PC-3 (cell line): ENCODE data around the gene NR1I3. TPM values are rescaled to one million over a fixed set of nuclear protein-coding genes. Genes with fewer than 3 reads are reported as not detected.

ENCODE experiments used
- ATAC-seq: fragments of 200-7000 bp; cut with Tn5 transposase; 2 replicates; pipeline ENCODE4 v1.9.1; 2020; ENCODE audit warnings: mild to moderate bottlenecking, moderate library complexity
- BruUV-seq: library from RNA; stranded (reverse); fragments of 400-500 nt; replicated peaks from 2 replicates; lab custom pipeline; 2021; lab: Mats Ljungman, UMichigan
- CTCF ChIA-PET: fragments of 300-600 bp; sonication (Branson Sonifier 250); formaldehyde crosslinking; loops from one replicate; lab custom pipeline; 2022; ENCODE audit warnings: antibody characterized with exemption; lab: Charles Lee
- POLR2A ChIA-PET: fragments of 300-600 bp; sonication (Branson Sonifier 250); formaldehyde crosslinking; loops from one replicate; lab custom pipeline; 2022; ENCODE audit warnings: antibody characterized with exemption; ENCODE audit not compliant: unreplicated experiment; lab: Charles Lee
- DNase-seq: peaks from one replicate; pipeline ENCODE4 v3.0.0-alpha.2; 2015
- H2AFZ ChIP-seq: fragments of 300-600 bp; sonication (generic); 2 replicates; pipeline ENCODE4 v1.6.0; 2016; ENCODE audit warnings: antibody characterized with exemption, low read length
- H3F3A ChIP-seq: fragments of 300-600 bp; sonication (generic); one replicate; pipeline ENCODE4 v1.6.0; 2017; ENCODE audit warnings: antibody characterized with exemption, low read length, control low read depth, mild to moderate bottlenecking; ENCODE audit not compliant: unreplicated experiment
- H3K27ac ChIP-seq: fragments of 300-600 bp; sonication (generic); 2 replicates; pipeline ENCODE4 v1.5.1; 2016; ENCODE audit warnings: mild to moderate bottlenecking, low read length
- H3K27me3 ChIP-seq: fragments of 300-600 bp; sonication (generic); 2 replicates; pipeline ENCODE4 v1.6.1; 2016; ENCODE audit warnings: low read length, mixed read lengths
- H3K36me3 ChIP-seq: fragments of 300-600 bp; sonication (generic); 2 replicates; pipeline ENCODE4 v1.6.1; 2016; ENCODE audit warnings: low read depth, mixed run types, low read length, mixed read lengths
- H3K4me1 ChIP-seq: fragments of 300-600 bp; sonication (generic); 2 replicates; pipeline ENCODE4 v1.5.1; 2016; ENCODE audit warnings: low read length; ENCODE audit not compliant: insufficient read depth
- H3K4me2 ChIP-seq: fragments of 300-600 bp; sonication (generic); 2 replicates; pipeline ENCODE4 v1.6.0; 2016; ENCODE audit warnings: low read length
- H3K4me3 ChIP-seq: fragments of 300-600 bp; sonication (generic); 2 replicates; pipeline ENCODE4 v1.5.1; 2016; ENCODE audit warnings: mild to moderate bottlenecking, low read length, mixed read lengths
- H3K79me2 ChIP-seq: fragments of 300-600 bp; sonication (generic); 2 replicates; pipeline ENCODE4 v1.6.1; 2017; ENCODE audit warnings: low read length, mixed read lengths
- H3K9ac ChIP-seq: fragments of 300-600 bp; sonication (generic); 2 replicates; pipeline ENCODE4 v1.6.0; 2016; ENCODE audit warnings: mild to moderate bottlenecking, low read length
- H3K9me2 ChIP-seq: fragments of 300-600 bp; sonication (generic); replicated peaks from 2 replicates; pipeline ENCODE4 v1.6.1; 2016; ENCODE audit warnings: mixed run types, low read length, mixed read lengths
- H3K9me3 ChIP-seq: fragments of 300-600 bp; sonication (generic); 2 replicates; pipeline ENCODE4 v1.6.1; 2016; ENCODE audit warnings: low read length, mixed read lengths
- H4K20me1 ChIP-seq: fragments of 300-600 bp; sonication (generic); 2 replicates; pipeline ENCODE4 v1.6.1; 2016; ENCODE audit warnings: low read length, mixed read lengths
- EZH2 ChIP-seq: fragments of 300-600 bp; sonication (generic); IDR thresholded peaks from one replicate; pipeline ENCODE4 v1.6.1; 2017; ENCODE audit warnings: antibody characterized with exemption, mild to moderate bottlenecking, low read length; ENCODE audit not compliant: unreplicated experiment
- EZH2phosphoT487 ChIP-seq: fragments of 300-600 bp; sonication (generic); IDR thresholded peaks from 2 replicates; pipeline ENCODE4 v1.6.1; 2018; ENCODE audit warnings: mild to moderate bottlenecking, antibody characterized with exemption, low read length, borderline replicate concordance
- intact Hi-C: fragments of 100-400 bp; cut with micrococcal nuclease; formaldehyde crosslinking; loops from 2 replicates; pipeline ENCODE4 v1.9.0; 2023
- total RNA-seq: library from RNA; depleted of rRNA; stranded (reverse); fragments of >200 nt; gene quantifications from 2 replicates; pipeline ENCODE4 v1.2.3, GENCODE V29; 2014
- TF ChIP-seq, protein P1 (sequence below): fragments of 300-600 bp; sonication (generic); conservative IDR thresholded peaks from 2 replicates; pipeline ENCODE4 v1.5.1; 2017; ENCODE audit warnings: antibody characterized with exemption, low read depth, mild to moderate bottlenecking, low read length

The NR1I3 gene
- total RNA-seq, 1 experiment from 2014 or later, result not detected

DNA sequence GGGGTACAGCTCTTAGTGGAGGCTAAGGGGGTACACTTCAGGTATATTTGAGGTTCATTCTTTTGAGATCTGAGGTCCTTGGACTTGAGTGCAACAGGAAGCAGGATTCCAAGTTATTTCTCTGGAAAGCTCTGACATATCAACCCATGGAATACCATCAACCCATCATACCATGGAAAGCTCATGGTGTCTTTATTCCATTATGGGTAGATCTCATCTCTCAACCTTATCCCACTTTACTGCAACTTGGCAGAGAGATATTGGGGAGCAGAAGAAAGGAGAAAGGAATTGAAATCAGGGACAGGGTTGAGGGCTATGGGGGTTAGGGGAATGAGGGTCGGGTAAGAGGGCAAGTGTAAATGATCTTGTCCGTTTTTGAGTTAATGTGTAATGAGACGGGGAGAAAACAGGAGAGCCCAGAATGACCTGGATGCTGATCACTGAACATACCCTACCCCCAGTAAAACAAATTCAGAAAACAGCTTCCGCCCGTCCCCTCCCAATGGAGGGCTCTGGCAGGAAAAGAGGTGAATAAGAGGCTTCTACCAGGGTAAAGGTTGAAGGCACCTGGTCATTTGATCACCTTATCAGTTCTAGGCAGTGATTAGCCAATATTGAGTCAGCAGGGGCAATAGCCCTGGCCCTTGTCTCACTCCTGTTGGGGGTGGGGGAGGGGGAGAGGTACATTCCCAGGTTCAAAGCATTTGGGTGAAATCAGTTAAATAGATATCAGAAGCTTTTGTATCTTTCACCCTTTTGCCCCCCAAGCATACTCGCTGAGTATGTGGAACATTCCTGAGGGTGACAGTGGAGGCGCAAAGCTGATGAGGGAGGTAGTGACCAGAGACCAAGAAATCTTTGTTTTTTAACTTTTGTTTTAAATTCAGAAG is 14.0 kb downstream of the NR1I3 start:
- H3K9ac ChIP-seq, result no peak overlapping the region
- H3K9me3 ChIP-seq, result no peaks in the 10 kb centered on the region
- H3K4me1 ChIP-seq, result peaks cover 26% of the 10 kb centered on the region
- POLR2A ChIA-PET, result no interaction called here
- intact Hi-C loops, result no loop called here
- DNase-seq (no peak), ATAC-seq (no peak)
- no peaks in the 10 kb centered on the region for H4K20me1 ChIP-seq
- H3K36me3 ChIP-seq, result peaks cover 9% of the 10 kb centered on the region; the same call in 1 of the 2 replicates
- CTCF ChIA-PET, result no interaction called here
- H3K4me3 ChIP-seq, result no peak overlapping the region
- no peaks in the 10 kb centered on the region for H3K27me3 ChIP-seq
- TF ChIP-seq, protein P1, sequence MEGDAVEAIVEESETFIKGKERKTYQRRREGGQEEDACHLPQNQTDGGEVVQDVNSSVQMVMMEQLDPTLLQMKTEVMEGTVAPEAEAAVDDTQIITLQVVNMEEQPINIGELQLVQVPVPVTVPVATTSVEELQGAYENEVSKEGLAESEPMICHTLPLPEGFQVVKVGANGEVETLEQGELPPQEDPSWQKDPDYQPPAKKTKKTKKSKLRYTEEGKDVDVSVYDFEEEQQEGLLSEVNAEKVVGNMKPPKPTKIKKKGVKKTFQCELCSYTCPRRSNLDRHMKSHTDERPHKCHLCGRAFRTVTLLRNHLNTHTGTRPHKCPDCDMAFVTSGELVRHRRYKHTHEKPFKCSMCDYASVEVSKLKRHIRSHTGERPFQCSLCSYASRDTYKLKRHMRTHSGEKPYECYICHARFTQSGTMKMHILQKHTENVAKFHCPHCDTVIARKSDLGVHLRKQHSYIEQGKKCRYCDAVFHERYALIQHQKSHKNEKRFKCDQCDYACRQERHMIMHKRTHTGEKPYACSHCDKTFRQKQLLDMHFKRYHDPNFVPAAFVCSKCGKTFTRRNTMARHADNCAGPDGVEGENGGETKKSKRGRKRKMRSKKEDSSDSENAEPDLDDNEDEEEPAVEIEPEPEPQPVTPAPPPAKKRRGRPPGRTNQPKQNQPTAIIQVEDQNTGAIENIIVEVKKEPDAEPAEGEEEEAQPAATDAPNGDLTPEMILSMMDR, result no peak
- no peak for TF ChIP-seq EZH2
- no peak for TF ChIP-seq EZH2phosphoT487
- BruUV-seq, result no TSS peak
- H2AFZ ChIP-seq, result no peak overlapping the region
- H3K27ac ChIP-seq, result no peak overlapping the region
- H3F3A ChIP-seq, result no peaks in the 10 kb centered on the region
- no peak overlapping the region for H3K4me2 ChIP-seq
- peaks cover 16% of the 10 kb centered on the region for H3K79me2 ChIP-seq
- no peaks in the 10 kb centered on the region for H3K9me2 ChIP-seq

DNA sequence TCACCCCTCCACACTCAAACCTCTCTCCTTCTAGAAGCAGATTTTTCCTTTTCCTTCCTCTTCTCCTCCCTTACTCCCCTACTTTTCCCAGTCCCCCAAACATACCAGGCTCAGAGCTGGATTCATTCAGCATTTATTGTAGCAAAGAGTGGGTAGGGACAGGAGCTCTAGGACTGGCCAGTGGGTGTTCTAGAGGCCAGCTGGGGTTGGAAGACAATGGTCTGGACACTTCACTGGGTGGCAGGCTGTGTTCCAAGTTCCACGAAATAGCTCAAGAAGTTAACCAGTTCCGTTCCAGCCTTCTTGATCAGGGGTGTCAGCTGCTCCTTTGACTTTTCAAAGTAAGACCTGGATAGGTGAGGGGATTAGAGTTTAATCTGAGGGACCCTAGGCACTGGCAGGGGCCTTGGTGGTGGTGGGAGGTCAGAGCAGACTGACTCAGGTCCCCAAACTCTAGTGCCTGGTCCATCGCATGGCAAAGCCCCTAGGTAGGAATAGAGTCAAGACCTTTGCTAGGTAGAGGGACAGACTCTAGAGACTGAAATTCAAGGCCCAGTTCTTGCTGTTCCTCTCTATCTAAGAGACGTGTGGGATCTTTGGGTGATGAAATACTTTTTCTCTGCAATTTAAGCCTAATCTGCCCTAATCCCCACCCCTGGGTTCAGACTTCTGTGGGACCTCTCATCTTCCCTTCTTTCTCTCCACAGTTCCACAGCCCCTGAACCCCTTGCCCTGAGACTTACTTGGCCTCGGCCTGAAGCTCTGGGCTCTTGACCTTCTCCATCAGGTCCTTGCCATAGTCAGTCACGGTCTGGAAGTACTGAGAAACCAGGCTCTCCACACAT is 15.6 kb downstream of the NR1I3 start:
- Histone ChIP-seq H2AFZ (no peak overlapping the region), H3K4me2 (no peak overlapping the region), H3K9me3 (no peaks in the 10 kb centered on the region), H3K4me1 (peaks cover 18% of the 10 kb centered on the region), H3F3A (no peaks in the 10 kb centered on the region), H3K4me3 (no peak overlapping the region), H4K20me1 (no peaks in the 10 kb centered on the region), H3K79me2 (peaks cover 12% of the 10 kb centered on the region), H3K27me3 (no peaks in the 10 kb centered on the region), H3K36me3 (no peaks in the 10 kb centered on the region), H3K9me2 (no peaks in the 10 kb centered on the region), H3K27ac (no peak overlapping the region), H3K9ac (no peak overlapping the region)
- CTCF ChIA-PET, result no interaction called here
- ATAC-seq (no peak), DNase-seq (no peak)
- intact Hi-C loops, result no loop called here
- BruUV-seq, result no TSS peak
- TF ChIP-seq EZH2, result no peak
- TF ChIP-seq, protein P1, result no peak
- no peak for TF ChIP-seq EZH2phosphoT487
- POLR2A ChIA-PET, result no interaction called here
